CD4-positive, alpha-beta T cell treated with Interleukin-10 for 1 hour (primary cell): ENCODE data around the gene USH2A.

ENCODE experiments used
- DNase-seq: peaks from one replicate; pipeline ENCODE4 v3.0.0-alpha.2; 2020

Gene USH2A

GRCh38 chr1:216258856-216259255 is 164.4 kb downstream of the USH2A start:
- no peak for DNase-seq

DNA sequence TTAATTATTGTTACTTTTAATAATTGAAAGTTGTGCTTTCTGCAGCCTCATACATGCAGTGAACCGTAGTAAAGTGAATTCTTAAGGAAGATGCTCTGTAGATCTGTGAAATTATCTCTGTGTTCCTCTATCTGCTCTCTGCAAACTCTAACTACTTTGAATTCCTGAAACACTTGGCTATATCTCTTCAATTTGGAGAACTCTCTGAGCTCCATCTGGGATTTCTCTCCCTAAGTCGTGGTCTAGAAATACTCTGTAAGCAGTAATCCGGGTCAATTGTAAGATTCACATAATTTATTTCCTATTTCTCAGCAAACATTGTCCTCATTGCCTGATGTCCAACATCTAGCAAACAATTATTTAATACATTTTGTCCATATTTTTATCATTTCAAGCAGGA is 164.9 kb downstream of the USH2A start:
- no peak for DNase-seq

- DNase-seq, result no peak
Measured at GRCh38 chr1:216250861-216251260, 172.4 kb downstream of the USH2A start.

GRCh38 chr1:216248628-216249027 is 174.6 kb downstream of the USH2A start:
- no peak for DNase-seq

GRCh38 chr1:216247937-216248336 is 175.3 kb downstream of the USH2A start:
- DNase-seq, result no peak

DNA sequence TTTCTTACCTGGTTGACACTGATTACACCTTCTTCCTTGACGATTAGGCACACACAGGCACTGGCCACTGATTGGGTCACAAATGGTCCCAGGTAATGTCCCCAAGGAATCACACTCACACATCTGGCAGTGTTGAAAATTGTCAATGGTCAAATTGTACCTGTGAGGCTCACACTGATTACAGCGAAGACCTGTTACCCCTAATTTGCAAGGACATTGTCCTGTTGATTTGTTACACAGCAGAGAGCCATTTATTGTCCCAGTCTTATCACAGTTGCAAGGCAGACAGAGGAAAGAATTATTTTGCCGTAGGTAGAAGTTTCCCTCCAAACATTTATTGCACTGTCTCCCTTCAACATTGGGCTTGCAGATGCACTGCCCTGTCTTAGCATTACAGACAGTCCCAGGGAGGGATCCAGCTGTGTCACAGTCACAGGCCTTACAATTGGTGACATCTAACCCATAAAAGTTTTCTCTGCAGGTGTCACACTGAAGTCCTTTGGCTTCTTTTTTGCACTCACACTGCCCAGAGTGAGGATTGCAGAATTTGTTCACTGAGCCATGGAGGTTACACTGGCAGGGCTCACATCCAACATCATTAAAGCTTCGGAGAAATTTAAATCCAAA is 176.6 kb downstream of the USH2A start:
- DNase-seq, result no peak

DNA sequence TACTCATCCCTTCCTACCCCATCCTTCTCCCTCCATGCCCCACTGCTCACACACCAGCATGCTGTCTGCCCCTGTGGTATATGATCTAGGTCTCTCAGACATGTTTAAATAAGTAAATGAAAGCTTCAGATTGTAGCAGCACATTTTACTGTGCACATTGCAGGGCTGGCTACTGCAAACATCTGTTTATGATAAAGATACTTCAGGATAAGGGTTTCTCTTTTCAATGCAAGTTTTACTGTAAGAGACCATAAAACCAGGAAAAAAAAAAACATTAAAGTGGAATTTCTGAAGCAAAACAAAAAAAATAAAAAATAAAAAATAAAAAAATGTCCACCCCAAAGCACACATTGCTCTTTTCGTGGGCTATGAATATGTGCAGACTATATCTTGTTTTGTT is 184.4 kb downstream of the USH2A start:
- no peak for DNase-seq

GRCh38 chr1:216237927-216238542 is 185.2 kb downstream of the USH2A start:
- DNase-seq, result no peak

DNA sequence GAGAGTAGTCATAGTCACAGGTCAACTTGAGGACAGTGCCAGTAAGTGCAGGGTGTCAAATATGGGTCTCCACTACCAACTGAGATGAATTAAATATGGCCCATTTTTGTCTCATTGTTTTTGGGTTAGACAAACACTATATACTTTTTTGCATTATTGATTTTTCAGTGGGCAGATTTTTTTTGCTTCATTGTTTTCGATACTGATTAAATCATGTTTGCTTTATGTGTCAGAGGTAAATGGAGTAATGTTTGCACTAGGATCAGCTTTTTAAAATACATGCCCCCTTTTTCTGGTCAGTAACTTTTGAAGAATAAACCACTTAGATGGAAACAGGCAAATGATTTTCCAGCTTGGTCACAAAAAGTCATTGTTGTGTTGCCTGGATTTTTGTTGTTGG is 199.0 kb downstream of the USH2A start:
- no peak for DNase-seq

DNA sequence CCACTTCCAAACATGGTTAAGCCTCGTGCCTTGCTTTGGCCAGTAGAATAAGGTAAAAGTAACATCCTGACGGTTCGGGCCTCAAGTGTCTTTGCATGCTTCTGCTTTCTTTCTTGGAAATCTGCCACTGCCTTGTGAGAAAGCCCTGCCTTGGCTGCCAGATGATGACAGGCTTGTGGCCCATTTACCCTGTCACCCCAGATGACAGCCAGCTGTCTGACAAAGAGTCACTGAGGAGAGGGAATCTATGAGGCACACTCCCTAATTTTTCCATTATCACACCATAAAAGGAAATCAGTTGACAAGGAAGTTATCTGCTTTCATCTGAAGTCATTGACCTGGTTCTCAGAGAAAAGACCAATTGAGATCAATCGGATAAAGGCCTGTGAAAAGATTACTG is 199.8 kb downstream of the USH2A start:
- DNase-seq, result no peak

DNA sequence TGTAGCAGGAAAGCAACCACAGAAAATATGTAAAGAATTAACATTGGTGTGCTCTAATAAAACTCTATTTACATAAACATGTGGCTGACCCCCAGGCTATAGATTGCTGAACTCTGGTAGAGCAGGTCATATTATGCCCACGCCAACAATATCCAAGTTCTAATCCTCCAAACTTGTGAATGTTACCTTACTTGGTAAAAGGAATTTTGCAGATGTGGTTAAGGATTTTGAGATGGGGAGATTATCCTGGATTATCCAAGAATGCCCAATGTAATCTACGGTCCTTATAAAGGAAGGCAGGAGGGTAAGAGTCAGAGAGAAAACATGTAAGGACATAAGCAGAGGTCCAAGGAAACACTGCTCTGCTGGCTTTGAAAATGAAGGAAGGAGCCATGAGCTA is 201.0 kb downstream of the USH2A start:
- DNase-seq, result no peak

DNA sequence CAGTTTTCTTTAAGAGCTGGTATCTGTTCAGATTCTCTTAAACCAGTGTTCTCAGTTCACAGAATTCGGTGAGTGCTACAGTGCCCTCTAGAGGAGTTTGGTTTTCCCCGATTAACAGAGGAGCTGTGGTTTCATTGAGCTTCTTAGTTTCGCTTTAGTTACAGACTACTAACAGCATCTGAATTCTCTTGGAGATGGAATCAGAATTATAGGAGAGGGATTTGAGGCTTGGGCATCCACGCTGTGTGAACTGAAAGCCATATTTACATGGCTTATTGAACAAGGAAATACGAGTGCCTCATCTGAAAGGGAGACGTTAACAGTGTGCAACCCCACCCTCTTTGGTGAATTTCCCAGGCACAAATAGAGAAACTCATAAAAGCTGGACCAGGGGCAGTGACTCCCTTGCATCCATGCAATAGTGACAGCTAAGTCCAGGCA is 202.0 kb downstream of the USH2A start:
- DNase-seq, result peak; percentile 6

DNA sequence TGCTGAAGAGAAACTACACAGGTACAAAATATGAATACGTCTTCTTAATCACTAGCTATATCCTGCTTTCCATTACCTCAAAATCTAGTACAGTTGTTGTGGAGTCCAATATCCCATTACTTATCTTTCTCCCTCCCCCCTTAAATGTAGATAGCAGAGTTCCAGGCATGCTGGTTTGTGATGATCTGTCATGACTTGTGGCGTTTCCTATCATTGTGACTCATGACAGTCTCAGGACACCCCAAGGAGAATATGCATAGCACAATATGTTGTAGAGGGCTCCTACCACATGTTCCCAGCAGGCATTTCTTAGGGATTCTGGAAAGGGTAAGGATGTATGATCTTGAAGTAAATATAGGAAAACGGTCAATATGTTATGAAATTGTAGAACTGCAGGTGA is 206.9 kb downstream of the USH2A start:
- DNase-seq, result no peak

DNA sequence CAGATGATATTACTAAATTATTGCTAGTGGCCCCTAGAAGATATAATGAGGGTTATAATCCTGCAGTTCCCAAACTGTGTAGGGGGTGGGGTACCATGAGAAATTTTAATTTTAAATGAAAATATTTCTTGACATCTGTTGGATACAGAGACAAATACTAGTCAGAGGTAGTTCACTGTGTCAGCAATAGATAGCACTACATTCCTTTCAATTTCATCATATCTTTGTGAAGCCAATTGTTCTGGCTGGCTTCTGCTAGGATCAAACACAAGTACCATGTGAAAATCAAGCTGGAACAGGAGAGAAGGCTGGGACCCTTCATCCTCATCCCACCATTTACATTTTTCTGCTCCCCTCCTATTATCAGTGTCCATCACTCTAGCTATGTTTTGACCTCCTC is 208.1 kb downstream of the USH2A start:
- DNase-seq, result no peak

DNA sequence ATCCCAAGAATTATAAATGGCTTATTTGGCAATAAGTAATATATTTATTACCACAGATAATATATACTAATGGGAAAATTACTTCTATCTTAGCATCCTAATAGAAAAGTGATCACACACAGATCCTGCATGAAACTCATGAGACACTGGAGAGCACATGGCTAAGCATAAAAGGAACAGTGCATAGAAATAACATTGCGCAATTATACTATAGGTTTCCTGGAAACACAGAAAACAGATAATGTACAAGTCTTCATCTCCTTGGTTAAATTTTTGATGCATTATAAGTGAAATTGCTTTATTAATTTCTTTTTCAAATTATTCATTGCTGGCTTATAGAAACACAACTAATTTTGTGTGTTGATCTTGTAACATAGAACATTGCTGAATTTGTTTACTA is 210.4 kb downstream of the USH2A start:
- no peak for DNase-seq

DNA sequence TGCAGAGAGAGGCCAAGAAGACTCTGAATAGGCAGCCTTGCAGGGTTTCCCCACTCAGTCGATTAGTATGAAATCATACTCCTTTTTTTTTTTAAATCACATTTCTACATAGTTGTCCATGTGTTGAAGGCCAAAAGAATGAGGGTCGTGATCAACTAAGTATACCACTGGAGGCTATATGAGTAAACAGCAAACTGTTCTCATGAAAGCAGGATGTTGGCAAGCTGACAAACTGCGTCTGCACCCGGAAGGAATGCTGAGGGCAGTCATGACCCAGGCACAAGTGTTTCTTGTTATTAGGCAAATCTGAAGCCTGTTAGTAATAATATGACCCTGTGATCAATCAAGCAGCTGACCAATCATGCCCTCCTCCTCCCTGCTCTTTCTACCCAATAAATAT is 213.2 kb downstream of the USH2A start:
- DNase-seq, result no peak

DNA sequence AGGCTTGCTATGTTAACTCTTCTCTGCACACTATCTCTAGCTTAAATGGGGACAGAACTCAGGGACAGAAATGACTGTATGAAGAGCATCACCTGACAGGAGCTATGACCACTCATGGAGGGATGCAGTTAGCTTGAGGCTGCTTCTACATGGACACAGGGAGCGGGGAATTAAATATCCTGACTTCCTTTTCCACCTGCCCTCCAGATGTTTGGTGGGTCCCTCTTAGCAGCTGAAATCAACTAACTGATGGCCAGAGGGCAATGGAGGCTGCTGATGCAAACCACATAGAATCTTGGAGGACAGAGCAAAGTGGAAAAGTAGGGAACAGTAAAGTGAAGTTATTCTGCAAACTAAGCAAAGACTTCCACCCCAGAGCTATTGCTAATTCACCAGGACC is 214.1 kb downstream of the USH2A start:
- DNase-seq, result no peak

DNA sequence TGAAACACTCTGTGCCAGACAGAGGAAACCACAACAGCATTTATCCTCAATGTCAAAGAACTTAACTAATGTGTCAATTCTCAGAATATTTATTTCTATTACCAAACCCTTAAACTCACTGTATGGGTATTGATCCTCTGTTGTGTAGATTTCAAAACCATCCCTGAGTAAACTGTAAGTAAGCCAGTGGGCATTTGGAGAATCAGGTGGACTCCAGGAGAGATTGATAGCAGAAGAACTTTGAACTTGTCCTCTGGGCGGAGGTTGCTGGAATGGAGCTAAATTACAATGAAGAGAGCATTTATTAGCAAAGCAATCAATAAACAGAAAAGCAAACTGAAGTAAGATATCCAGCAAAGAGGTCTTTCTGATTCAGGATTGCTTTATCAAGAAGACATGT is 216.1 kb downstream of the USH2A start:
- no peak for DNase-seq

- no peak for DNase-seq
Measured at GRCh38 chr1:216205176-216205575, 218.1 kb downstream of the USH2A start.

- DNase-seq, result no peak
Measured at GRCh38 chr1:216201946-216202345, 221.3 kb downstream of the USH2A start.

DNA sequence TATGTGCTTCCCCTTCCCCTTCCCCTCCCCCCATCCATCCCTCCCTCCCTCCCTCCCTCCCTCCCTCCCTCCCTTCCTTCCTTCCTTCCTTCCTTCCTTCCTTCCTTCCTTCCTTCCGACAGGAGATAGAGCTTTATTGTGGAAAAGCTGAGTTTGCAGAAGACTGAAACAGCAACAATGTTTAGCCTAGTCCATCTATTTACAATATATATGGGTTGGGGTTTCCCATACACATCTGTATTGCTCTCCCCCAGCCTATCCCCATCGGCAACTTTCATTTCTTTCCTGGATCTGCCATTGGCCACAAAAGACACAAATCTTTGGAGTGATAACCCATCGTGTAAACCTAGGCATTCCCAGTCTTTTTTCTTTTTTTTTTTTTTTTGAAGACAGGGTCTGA is 222.3 kb downstream of the USH2A start:
- DNase-seq, result no peak

- DNase-seq, result no peak
Measured at GRCh38 chr1:216194721-216195120, 228.5 kb downstream of the USH2A start.

DNA sequence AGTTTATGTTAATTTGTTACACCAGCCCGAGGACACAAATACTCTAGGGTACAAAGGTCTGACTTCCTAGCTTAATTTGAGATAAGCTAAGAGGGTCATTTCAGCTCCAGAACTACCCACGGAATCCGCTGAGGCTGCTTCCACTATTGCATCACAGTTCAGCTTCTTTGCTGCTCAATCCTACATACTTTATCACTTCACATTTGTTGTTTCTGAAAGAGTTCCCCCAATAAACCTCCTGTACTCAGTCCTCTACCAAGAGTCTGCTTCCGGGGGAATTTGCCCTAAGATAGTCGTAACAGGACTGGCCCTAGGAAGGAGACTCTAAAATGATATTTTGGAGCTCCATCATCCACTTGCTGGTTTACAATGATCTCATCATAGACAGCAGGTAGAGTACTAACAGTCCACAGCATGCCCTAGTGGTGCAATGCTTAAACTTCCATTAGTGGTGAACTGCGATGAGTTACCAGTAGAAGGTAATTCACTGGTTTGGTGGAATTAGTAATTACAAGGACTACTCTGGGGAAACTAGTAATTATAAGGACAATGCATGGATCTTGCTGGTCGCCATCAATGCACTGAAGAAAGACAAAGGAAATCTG is 229.3 kb downstream of the USH2A start:
- no peak for DNase-seq

GRCh38 chr1:216190438-216190837 is 232.8 kb downstream of the USH2A start:
- DNase-seq, result no peak

- no peak for DNase-seq
Measured at GRCh38 chr1:216186816-216187215, 236.4 kb downstream of the USH2A start.
